NCI-H748 treated with DMSO at 0.1 percent for 48 hours (cell line): ENCODE measurements around the gene KRTAP10-8.
"Not testable (repeated sequence)": the region's sequence is repeated elsewhere in the genome, so short reads cannot be mapped to it uniquely, and the experiment has no call there.

ENCODE experiments used
- DNase-seq: peaks from one replicate; lab custom pipeline; 2025; lab: John Stamatoyannopoulos, UW

Gene KRTAP10-8

DNA sequence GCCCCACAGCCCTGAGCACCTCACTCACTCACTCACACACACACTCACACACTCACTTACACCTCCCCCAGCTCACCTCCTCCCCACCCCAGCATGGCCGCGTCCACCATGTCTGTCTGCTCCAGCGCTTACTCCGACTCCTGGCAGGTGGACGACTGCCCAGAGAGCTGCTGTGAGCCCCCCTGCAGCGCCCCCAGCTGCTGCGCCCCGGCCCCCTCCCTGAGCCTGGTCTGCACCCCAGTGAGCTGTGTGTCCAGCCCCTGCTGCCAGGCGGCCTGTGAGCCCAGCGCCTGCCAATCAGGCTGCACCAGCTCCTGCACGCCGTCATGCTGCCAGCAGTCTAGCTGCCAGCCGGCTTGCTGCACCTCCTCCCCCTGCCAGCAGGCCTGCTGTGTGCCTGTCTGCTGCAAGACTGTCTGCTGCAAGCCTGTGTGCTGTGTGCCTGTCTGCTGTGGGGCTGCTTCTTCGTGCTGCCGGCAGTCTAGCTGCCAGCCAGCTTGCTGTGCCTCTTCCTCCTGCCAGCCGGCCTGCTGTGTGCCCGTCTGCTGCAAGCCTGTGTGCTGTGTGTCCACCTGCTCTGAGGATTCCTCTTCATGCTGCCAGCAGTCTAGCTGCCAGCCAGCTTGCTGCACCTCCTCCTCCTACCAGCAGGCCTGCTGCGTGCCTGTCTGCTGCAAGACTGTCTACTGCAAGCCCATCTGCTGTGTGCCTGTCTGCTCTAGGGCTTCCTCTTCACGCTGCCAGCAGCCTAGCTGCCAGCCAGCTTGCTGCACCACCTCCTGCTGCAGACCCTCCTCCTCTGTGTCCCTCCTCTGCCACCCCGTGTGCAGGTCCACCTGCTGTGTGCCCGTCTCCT lies 34.7 kb downstream of the KRTAP10-8 start, which contains the start of gene KRTAP10-11:
Gene KRTAP10-11 (plus strand): TSS at position 49 of the 856 bp plus-strand sequence. CDS start 45 bp downstream, at position 94.
- not testable (repeated sequence) for DNase-seq

DNA sequence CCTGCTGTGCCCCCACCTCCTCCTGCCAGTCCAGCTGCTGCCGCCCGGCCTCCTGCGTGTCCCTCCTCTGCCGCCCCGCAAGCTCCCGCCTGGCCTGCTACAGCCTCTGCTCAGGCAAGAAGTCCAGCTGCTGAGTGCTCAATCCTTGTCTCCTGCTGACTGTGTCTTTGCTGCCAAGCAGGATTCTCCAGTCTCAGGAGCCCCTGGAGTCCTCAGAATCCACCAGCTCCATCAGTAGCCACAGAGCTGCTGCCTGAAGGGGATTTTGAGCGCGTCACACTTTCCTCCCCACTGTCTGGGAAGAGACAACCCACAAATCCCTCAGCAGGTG lies 35.3 kb downstream of the KRTAP10-8 start:
- no peak for DNase-seq

DNA sequence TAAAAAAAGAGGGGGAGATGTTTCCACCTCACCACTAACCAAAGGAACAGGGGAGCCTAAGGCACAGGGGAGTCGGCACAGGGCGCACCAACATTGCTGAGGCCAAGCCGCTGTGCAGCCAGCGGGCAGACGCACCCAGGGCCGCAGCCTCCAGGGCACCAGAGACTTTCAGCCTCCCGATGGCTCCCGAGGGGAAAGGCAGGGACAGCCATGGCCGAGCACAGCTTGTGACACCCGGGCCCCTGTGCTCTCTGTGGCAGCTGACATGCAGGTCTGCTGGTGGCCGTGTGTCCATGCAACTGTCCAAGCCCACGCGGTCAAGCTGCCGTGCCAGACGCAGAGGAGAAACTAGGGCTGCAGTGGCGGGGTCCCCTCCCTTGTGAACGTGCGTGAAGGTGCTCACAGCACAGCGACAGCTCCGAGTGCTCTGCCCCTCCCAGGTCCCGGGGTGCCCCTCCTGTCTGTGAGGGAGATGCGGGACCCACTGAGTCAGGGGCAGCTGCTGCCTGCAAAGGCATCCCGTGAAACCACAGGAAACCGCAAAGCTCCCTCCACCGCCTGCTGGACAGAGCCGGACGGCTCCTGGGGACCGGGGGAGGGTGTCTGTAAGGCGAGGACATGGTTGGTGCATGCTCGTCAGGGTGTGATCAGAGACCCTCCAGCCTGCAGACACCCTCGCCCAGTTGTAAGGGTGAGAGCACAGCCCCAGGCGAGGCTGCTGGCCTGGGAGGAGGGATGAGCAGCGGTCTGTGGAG lies 36.9 kb downstream of the KRTAP10-8 start:
- DNase-seq = no peak

DNA sequence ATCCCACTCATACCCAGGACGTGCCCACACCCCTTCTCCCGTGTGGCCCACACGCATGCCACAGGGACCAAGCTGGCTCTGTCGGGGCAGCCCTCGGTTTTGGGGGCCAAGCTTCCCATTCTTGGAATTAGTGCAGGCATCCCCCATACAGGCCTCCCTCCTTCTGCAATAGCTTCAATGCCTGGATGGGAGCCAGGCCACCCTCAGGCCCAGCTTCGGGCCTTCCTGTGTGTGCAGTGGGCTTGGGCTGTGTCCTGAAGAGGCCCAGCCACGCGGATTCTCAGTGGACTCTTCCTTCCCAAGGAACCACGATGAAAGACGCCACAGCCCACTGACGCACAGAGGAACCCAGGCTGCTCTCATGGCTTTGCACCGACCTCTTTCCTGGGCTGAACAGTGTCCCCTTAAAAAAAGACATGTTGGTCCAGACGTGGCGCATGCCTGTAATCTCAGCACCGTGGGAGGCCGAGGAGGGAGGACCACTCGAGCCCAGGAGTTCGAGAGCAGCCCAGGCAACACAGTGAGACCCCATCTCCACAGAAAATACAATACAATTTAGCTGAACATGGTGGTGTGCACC lies 37.7 kb downstream of the KRTAP10-8 start:
- no peak for DNase-seq

DNA sequence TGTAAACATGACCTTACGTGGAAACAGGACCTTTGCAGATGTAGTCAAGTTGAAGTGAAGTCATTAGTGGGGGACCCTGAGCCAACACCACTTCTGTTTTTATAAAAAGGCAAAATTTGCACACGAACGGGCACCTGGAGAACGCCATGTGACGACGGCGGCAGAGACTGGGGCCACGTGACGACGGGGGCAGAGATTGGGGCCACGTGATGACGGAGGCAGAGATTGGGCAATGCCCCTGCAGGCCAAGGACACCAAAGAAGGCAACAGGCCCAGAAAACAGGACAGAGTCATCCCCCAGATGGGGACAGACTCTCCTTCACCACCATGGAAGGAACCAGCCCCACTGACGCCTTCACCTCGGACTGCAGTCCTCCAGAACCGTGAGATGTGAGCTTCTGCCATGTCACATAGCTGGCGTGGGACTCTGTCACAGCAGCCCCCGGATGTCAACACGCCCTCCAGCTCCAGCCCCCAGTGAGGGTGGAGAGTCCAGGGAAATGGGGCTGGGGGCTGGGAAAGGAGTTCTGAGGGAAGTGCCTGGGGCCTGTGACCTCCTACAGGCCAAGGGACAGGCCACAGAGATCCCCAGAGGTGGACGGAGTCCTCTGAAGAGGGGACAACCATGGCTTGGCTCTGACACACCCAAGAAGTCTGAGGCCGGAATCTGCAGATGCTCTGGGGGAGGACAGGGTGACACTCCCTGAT lies 38.5 kb downstream of the KRTAP10-8 start:
- DNase-seq = no peak

DNA sequence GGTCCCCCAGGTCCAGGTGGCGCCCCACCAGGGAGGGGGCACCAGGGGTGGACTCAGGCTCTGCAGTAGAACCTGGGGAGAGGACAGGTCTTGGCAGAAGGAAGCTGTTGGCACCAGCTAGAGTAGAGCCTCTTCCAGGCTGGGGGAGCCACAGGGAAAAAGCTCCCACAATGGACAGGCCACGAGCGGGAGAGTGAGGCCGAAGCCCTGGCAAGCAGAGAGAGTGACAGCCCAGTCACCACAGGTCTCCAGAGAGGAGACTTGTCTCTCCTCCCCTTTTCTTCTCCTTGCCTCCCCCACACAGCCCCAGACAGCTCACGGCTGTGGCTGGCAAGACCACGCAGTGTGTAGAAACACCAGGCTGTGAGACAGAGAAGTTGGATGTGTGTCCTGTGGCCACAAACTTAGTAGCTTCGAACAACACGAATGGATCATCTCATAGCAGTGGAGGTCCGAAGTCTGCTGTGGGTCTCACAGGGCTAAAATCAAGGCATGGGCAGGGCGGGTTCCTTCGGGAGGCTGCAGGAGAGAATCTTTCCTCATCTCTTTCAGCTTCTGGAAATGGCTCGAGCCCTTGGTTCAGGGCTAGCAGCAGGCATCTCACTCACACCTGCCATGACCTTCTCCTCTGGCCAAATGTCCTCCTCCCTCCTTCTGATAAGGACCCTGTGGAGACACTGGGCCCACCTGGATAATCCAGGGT lies 39.2 kb downstream of the KRTAP10-8 start:
- no peak for DNase-seq

DNA sequence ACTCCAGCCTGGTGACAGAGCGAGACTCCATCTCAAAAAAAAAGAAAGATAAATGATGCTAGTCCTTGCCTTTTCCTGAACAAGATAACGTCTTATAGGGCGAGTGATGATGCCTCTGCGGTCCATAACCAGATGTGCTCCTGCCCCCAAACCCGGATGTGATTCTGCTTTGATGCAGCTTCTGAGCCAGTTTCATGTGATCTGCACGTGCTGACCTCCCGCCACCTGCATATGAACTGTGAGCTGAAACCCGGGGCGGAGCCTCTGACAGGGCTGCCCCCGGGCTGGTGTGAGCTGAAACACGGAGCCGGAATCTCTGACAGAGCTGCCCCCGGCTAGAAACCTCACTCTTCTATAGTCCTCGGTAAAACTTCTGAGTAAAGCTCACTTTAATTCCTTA lies 41.2 kb downstream of the KRTAP10-8 start:
- DNase-seq = no peak

DNA sequence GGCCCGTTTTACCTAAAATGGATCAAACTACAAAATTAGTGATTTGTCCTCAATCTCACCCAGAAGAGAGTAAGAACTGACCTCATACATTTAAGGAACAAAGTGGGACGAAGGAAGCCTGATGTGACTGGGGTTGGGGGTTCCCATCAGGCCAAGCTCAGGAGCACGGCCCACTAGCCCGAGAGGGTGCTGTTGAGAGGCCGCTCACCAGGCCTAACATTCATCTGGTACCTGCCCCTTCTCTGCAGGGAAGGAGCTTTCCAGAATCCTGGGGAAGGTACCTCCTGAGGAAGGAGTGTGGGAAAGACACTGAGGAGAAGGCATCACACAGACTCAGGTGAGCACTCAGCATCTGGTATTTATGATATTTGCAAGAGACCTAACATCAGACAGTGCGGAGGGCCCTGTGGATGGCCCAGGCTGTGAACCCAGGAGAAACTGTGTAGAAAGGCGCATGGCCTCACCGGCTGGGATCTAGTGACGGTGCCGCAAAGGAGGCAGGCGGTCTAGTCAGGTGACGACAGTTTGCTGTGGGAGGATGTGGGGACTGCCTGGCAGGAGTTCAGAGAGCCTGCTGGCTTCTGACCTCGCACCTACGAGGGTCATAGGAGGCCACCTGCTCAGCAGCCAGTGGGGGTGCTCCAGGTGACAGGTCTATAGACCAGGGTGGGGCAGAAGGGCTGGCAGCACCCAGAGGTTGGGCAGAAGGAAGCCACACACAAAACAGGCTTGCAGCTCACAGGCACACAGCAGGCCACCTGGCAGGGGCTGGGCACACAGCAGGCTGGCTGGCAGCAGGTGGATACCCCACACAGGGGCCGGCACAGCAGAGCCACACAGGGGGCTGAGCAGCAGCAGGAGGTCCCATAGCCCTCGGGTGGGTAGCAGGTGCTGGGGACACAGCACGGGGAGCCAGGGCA lies 42.0 kb downstream of the KRTAP10-8 start:
- DNase-seq = no peak

DNA sequence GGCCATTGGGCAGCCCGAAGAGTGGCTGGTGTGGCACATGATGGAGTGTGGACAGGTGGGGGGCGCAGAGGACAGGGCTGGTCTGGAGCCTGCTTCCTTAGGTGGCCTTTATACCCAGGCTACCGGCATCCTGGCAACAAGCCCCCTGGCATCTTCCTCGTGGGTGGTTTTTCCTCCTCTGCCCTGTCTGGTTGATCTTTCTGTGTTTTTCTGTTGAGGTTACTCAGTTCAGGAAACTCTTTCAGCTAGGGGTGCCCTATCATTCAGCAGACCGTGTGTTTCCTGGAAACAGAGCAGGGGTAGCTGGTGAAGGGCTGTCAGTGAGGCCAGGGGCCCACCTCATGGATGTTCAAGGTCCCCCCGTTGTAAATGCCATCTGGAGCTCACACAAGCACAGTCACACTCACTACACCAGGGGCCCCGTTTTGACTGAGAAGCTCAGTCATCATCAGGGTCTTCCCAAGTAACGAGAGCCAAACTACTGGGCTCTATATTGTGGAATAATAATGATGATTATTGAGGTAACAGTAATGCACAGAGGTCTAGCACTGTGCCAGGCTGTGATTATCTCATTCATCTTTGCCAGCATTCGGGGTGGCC lies 42.8 kb downstream of the KRTAP10-8 start, which contains the start of gene KRTAP12-4:
Gene KRTAP12-4 (minus strand): TSS at position 84 of the 600 bp plus-strand sequence. CDS start 45 bp downstream, at position 39.
- DNase-seq = no peak

DNA sequence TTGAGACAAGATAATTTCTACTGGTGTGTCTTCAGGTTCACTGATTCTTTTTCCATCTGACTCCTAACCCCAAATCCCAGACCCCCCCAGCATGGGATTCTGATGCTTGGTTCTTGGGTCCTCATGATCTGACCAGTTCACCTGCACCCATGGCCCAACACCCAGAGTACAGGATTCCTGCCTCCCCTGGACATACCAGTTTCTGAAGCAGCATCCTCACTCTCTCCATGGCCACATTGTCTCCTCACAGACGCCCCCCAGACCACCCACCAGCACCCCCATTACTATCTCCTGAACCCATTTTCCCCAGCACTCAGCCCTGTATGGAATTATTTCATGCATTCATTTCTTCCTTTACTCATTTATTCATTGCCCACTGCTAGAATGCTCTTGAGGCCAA lies 45.0 kb downstream of the KRTAP10-8 start:
- no peak for DNase-seq

DNA sequence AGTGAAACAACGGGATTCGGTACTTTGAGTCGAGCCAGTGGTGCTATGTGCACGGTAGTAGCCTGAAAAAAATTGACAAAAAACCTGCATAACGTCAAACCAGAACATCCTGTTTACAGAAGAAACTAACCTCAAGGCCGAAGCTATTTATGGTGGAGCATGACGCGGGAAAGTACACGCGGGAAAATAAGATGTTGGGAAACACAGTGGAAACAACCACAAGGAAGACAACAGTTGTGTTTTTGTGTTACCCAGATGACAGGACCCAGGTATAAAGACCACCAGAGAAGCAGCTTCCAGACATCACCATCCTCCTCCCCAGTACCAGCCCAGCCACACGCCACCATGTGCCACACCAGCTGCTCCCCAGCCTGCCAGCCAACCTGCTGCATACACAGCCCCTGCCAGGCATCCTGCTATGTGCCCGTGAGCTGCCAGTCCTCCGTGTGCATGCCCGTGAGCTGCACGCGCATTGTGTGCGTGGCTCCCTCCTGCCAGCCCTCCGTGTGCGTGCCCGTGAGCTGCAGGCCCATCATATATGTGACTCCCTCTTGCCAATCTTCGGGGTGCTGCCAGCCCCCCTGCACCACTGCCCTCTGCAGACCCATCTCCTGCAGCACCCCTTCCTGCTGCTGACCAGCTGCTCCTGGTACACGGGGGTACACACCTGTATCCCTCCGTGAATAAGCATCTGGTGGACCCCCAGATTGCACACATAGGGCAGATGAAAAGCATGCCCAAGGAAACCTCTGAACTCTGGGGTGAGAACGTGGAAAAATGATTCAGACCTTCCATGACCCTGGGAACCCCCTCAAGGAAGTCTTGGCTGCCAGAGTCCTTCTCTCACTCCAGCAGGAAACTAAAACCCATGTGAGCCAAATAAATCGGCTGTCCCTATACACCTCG lies 46.0 kb downstream of the KRTAP10-8 start, which contains the start of gene KRTAP12-3:
Gene KRTAP12-3 (plus strand): TSS at position 298 of the 906 bp plus-strand sequence. CDS start 48 bp downstream, at position 346.
- DNase-seq = no peak

DNA sequence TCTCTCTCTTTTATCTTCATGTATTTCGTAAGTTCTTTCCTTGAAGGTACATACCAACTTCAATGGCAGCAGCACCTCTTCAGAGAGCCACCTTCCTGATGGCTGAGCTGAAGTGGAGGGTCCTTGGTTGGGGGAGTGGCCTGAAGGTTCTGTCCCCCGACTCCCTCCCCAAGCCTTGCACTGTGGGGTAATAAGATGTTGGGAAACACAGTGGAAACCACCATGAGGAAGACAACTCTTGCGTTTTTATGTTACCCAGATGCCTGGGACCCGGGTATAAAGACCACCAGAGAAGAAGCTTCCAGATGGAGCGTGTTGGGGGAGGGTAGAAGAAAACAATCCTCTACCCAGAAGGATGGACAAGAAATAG lies 46.6 kb downstream of the KRTAP10-8 start:
- no peak for DNase-seq

DNA sequence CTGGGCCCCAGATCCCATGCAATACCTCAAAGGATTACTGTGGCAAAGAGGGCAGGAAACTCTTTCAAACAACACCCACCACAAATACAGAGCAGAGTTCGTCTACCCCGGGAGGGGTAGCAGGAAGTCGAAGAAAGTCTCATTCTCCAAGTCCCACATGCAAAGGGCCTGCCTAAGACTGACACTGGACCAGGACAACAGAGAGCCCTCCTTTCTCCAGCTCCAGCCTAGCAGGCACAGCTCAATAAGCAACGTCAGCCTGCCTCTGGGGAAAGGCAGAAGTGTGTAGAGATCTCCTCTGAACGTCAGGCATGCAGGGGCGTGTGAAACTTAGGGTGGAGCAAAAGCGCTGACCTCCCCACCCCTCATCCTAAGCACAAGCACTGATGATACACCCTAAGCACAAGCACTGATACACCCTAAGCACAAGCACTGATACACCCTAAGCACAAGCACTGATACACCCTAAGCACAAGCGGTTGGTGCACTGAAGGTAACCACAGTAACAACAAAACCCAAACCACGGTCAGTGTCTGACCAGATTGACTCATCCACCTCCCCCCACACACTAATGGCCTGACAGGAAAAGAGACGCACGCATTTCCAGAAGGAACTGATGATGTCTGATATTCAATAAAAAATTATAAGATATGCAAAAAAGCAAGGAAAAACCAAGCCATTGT lies 47.2 kb downstream of the KRTAP10-8 start:
- DNase-seq = no peak

DNA sequence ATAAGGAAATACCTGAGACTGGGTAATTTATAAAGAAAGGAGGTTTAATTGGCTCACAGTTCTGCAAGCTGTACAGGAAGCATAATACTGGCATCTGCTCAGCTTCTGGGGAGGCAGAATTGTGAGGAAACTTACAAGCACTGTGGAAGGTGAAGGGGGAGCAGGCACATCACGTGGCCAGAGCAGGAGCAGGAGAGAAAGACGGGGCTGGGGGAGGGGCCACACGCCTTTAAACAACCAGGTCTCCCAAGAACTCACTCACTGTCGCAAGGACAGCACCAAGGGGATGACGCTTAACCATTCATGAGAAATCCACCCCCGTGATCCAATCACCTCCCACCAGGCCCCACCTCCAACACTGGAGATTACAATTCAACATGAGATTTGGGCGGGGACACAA lies 49.7 kb downstream of the KRTAP10-8 start:
- DNase-seq = not testable (repeated sequence)
